ENCODE results near the gene UBAC2.
A peak's percentile ranks its signal among the peaks of the same experiment; 100 is the strongest.
"Not testable (repeated sequence)": the region's sequence is repeated elsewhere in the genome, so short reads cannot be mapped to it uniquely, and the experiment has no call there.

UBAC2 gene

DNA sequence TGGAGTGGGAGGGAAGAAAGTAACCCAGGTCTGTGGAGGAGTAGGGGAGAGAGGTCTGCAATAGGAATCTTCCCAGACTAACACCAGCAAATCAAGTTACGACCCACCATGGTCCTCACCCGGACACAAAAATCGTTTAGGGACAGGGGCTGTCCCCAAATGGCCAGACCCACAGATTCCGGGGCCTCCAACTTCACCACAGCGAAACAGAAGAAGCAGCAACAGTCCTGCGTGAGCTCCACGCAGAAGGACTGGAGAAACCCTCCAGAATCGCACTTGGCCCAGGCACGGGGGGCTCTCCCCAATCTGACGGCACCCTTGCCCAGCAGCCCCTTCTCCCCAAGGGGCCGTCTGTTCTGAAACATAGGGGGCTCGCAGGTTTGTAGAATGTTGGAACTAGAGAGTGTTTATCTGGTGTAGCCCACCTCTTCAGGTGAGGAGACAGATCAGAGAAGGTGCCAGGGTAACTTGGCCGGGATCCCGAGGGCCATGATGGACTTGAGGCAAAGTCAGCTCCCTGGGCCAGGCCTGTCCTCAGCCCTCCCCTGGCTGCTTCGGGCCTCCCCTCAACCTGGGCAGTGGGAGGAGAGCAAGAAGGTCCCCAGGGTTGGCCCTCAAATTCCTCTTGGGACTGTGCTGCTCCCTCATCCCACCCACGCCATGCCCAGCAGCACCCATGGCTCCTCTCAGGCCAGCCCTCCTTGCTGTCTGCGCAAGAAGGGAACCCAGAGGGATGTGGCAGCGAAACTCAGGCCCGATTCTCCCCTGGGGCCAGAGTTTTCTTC, 189.1 kb downstream of the UBAC2 start:
- Mint-ChIP-seq H3K9me3 (no peaks in the 10 kb centered on the region), H3K4me1 (ENCODE audit: low read depth) (peaks cover 24% of the 10 kb centered on the region), H3K27me3 (ENCODE audit: low read depth) (no peaks in the 10 kb centered on the region), H3K36me3 (ENCODE audit: low read depth) (peaks cover 16% of the 10 kb centered on the region), H3K4me3 (no peak overlapping the region), H3K27ac (no peak overlapping the region)
- no peak for DNase-seq (ENCODE audit: low spot score)

DNA sequence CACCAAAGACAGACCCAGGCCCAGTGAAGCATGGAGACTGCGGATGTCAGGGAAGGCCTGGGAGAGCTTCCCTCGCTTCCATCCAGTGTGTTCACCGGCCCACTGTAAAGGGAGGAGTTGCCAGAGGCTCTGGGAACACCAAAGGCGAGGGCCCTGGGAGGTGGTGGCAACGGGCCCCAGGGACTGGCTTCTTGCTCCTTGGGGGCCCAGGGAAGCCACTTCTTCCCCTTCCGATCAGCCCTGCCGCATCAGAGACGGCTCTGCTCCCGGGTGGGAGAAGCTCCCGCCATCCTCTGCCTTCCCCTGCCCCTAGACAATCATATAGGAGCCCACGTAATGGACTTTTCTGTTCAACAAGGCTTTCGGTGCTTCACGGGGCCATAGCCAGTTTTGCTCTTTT, 189.9 kb downstream of the UBAC2 start:
- DNase-seq (ENCODE audit: low spot score), result no peak
- Mint-ChIP-seq H3K9me3 (no peaks in the 10 kb centered on the region), H3K27me3 (ENCODE audit: low read depth) (no peaks in the 10 kb centered on the region), H3K27ac (no peak overlapping the region), H3K36me3 (ENCODE audit: low read depth) (peaks cover 13% of the 10 kb centered on the region), H3K4me3 (no peak overlapping the region), H3K4me1 (ENCODE audit: low read depth) (peaks cover 17% of the 10 kb centered on the region)

DNA sequence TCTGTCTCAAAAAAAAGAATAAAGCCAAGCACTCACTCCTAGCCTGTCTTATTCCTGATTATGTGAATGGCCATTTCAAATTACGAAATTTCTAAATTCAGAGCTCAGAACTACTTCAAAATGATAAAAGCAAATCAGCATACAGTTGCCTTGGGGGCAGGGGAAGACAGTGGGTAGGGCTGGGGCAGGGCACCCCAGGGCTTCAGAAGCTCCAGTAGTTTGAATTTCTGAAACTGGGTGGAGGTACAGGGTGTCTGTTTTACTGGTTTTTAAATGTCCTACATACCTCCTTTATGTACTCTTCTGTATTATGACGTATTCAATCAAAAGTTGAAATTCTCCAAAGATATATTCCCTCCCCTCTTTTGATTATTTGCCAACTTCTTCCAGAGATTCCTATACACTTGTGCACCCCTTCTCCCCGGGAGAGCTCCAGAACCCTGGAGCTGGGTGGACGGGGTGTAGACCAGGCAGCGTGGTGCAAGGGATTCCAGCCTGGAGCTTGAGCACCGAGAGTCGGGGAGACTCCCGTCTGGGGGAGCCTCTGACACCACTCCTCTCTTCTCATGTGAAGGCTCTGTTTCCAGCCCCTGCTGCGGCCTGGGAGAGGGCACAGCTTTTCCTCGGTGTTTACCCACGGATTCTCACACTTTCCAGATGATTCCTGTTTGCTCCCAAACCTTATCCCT, 191.3 kb downstream of the UBAC2 start:
- Mint-ChIP-seq H3K36me3 (ENCODE audit: low read depth) (peaks cover 7% of the 10 kb centered on the region), H3K9me3 (no peaks in the 10 kb centered on the region), H3K4me1 (ENCODE audit: low read depth) (peaks cover 15% of the 10 kb centered on the region), H3K27ac (no peak overlapping the region), H3K27me3 (ENCODE audit: low read depth) (no peaks in the 10 kb centered on the region), H3K4me3 (no peak overlapping the region)
- no peak for DNase-seq (ENCODE audit: low spot score)

DNA sequence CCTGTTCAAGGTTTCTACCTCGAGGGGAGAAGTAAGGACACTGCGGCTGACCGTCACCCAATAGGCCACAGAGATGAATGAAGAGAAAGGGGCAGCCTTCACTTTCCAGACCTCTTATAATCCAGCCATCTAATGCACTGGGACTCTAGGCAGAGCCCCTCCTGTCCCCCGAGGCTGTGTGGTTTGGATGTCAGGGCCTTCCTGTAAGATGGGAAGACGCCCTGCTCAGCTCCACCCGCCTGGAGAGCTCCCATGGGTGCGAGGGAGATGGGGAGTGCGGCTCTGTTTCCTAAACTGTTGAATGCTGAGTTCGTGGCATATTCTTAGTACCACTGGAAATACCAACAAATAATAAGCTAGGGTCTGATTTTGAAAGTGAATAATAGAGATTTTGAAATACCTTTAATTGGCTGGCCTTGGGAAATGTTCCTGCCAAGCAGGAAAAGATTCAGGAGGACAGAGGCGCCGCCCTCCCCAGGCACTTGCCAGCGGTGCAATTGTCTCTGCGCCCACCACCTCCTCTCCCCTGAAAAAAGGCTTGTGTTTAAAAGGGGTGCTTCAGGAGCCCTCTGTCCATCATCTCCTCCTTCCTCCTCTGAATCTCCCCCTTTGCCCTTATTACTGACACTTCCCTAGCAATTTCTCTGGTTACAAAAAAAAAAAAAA, 191.9 kb downstream of the UBAC2 start:
- Mint-ChIP-seq H3K36me3 (ENCODE audit: low read depth) (peaks cover 1% of the 10 kb centered on the region), H3K9me3 (no peaks in the 10 kb centered on the region)
- no peak for DNase-seq (ENCODE audit: low spot score)

DNA sequence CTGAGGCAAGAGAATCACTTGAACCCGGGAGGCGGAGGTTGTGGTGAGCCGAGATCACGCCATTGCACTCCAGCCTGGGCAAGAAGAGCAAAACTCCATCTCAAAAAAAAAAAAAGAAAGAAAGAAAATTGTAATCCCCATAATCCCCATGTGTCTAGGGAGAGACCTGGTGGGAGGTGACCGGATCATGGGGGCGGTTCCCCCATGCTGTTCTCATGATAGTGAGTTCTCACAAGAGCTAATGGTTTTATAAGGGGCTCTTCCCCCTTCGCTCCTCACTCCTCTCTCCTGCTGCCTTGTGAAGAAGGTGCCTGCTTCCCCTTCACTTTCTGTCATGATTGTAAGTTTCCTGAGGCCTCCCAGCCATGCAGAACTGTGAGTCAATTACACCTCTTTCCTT, 192.7 kb downstream of the UBAC2 start:
- H3K27me3 Mint-ChIP-seq (ENCODE audit: low read depth); H3K27ac Mint-ChIP-seq; H3K36me3 Mint-ChIP-seq (ENCODE audit: low read depth); H3K9me3 Mint-ChIP-seq; DNase-seq (ENCODE audit: low spot score); H3K4me1 Mint-ChIP-seq (ENCODE audit: low read depth); H3K4me3 Mint-ChIP-seq: not testable (repeated sequence)

More for the DNA sequence above, 191.9 kb downstream of the UBAC2 start:
- H3K27ac Mint-ChIP-seq, result no peak overlapping the region
- peaks cover 8% of the 10 kb centered on the region for H3K4me1 Mint-ChIP-seq (ENCODE audit: low read depth)
- no peak overlapping the region for H3K4me3 Mint-ChIP-seq
- no peaks in the 10 kb centered on the region for H3K27me3 Mint-ChIP-seq (ENCODE audit: low read depth)

GRCh38 chr13:99393791-99394735, 193.4 kb downstream of the UBAC2 start:
- H3K9me3 Mint-ChIP-seq, result no peaks in the 10 kb centered on the region
- no peaks in the 10 kb centered on the region for H3K4me1 Mint-ChIP-seq (ENCODE audit: low read depth)
- H3K27ac Mint-ChIP-seq, result no peak overlapping the region

DNA sequence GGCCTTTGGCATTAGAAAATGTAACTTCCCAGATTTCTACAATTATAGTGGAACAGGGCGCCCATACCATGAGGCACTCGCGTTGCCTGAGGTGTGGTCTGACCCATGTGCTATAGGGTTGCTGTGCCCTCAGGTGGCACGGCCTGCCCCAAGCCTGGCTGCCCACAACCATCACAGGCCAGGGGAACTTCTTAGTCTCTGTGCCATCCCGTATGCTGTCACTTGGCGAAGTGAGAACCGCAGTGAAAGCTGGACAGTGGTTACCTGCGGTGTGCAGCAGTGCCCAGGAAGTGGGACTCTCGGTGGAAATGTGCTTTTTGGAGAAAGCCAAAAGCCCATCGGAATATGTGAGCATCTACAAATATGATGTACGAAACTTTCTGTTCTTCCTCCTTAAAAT, 194.8 kb downstream of the UBAC2 start:
- peaks cover 6% of the 10 kb centered on the region for H3K4me1 Mint-ChIP-seq (ENCODE audit: low read depth)
- DNase-seq (ENCODE audit: low spot score), result no peak
- H3K36me3 Mint-ChIP-seq (ENCODE audit: low read depth), result no peaks in the 10 kb centered on the region
- no peaks in the 10 kb centered on the region for H3K27me3 Mint-ChIP-seq (ENCODE audit: low read depth)
- H3K9me3 Mint-ChIP-seq, result no peaks in the 10 kb centered on the region
- H3K27ac Mint-ChIP-seq, result no peak overlapping the region
- H3K4me3 Mint-ChIP-seq, result no peak overlapping the region

More at GRCh38 chr13:99393791-99394735, 193.4 kb downstream of the UBAC2 start:
- DNase-seq (ENCODE audit: low spot score), result no peak
- no peak overlapping the region for H3K4me3 Mint-ChIP-seq
- no peaks in the 10 kb centered on the region for H3K36me3 Mint-ChIP-seq (ENCODE audit: low read depth)
- no peaks in the 10 kb centered on the region for H3K27me3 Mint-ChIP-seq (ENCODE audit: low read depth)

GRCh38 chr13:99396446-99396845, 195.8 kb downstream of the UBAC2 start:
- no peaks in the 10 kb centered on the region for H3K9me3 Mint-ChIP-seq
- H3K4me1 Mint-ChIP-seq (ENCODE audit: low read depth), result peaks cover 6% of the 10 kb centered on the region
- no peaks in the 10 kb centered on the region for H3K36me3 Mint-ChIP-seq (ENCODE audit: low read depth)
- H3K27ac Mint-ChIP-seq, result no peak overlapping the region
- no peak overlapping the region for H3K4me3 Mint-ChIP-seq
- no peaks in the 10 kb centered on the region for H3K27me3 Mint-ChIP-seq (ENCODE audit: low read depth)
- no peak for DNase-seq (ENCODE audit: low spot score)

- Mint-ChIP-seq H3K36me3 (ENCODE audit: low read depth) (no peaks in the 10 kb centered on the region), H3K27ac (no peak overlapping the region), H3K9me3 (peaks cover 5% of the 10 kb centered on the region), H3K4me1 (ENCODE audit: low read depth) (peaks cover 9% of the 10 kb centered on the region), H3K4me3 (no peak overlapping the region), H3K27me3 (ENCODE audit: low read depth) (no peaks in the 10 kb centered on the region)
- DNase-seq (ENCODE audit: low spot score), result no peak
Measured at GRCh38 chr13:99398071-99398470, 197.4 kb downstream of the UBAC2 start.

DNA sequence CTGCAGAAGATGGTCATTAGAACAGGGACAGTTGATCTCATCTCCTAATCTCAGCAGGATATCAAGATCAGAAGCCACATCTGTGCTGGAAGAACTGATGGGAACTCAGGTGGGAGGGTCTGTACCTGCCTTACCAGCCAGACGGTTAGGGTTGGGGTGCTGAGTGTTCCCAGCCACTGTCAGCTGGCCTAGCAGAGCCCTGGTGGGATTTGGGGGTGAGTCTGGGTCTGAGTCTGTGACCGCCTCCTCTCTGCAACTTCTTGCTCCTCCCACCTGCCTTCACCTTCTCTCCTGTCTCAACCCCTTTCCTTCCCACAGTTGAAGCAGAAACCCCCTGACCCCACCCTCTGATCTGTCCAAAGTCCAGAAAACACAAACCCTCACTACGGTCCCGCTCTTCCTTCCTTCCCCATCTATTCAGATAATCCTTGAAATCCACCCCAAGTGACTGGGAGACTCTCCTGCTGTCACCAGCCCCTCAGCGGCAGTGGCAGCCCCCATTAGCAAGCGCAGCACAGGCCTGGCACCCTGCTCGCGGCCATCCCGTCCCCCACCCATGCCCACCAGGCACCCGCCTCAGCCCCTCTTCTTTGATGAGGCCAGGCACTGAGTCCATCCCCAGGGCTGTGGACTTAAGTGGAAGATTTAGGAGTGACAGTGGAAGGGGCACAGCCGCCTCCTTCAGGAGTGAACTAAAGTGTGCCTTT, 198.4 kb downstream of the UBAC2 start:
- Mint-ChIP-seq H3K9me3 (peaks cover 5% of the 10 kb centered on the region), H3K4me1 (ENCODE audit: low read depth) (peaks cover 16% of the 10 kb centered on the region), H3K27me3 (ENCODE audit: low read depth) (peaks cover 1% of the 10 kb centered on the region), H3K36me3 (ENCODE audit: low read depth) (no peaks in the 10 kb centered on the region), H3K27ac (no peak overlapping the region), H3K4me3 (no peak overlapping the region)
- no peak for DNase-seq (ENCODE audit: low spot score)

DNA sequence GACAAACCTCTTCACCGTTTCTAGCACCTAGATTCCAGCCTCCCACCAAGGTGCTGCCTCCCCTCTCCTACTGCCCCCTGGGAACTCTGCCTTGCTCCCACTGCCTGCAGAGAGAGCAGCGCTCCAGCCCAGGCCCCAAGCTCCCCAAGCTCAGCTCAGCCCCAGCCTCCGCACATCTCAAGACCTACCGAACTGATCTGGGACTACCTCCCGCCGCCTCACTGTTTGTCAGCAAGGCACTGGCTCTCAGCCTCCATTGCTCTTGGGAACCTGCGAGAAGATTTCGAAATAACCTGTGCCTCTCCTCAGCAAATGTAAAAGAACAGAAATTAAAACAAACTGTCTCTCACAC, 198.9 kb downstream of the UBAC2 start:
- Mint-ChIP-seq H3K4me3 (peak overlapping the region; percentile 52), H3K4me1 (ENCODE audit: low read depth) (peaks cover 19% of the 10 kb centered on the region), H3K9me3 (peaks cover 5% of the 10 kb centered on the region), H3K27ac (peak overlapping the region; percentile 56), H3K36me3 (ENCODE audit: low read depth) (no peaks in the 10 kb centered on the region), H3K27me3 (ENCODE audit: low read depth) (peaks cover 1% of the 10 kb centered on the region)
- DNase-seq (ENCODE audit: low spot score), result no peak

DNA sequence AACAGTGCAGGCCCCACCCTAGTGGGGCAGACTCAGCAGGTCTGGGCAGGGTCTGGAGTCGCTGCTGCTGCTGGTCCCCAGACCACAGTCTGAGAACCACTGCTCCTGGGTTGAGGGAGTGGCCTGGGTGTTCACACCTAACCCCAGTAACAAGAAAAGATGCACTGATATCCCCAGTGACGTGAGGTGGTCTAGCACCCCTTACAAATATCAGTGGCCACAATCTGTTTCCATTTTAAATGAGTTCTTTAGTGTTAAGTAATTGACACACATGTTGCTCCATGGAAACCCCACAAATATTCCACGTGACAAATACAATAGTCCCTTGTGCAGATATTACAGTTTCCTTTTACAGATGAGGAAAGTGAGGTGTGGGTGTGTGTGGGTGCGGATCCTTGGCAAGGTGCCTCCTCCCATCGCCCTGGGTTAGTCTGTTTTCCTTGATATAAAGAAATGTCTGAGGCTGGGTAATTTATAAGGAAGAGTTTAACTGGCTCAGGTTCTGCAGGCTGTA, 202.9 kb downstream of the UBAC2 start:
- no peak overlapping the region for H3K27ac Mint-ChIP-seq
- H3K36me3 Mint-ChIP-seq (ENCODE audit: low read depth), result peaks cover 3% of the 10 kb centered on the region
- peaks cover 26% of the 10 kb centered on the region for H3K4me1 Mint-ChIP-seq (ENCODE audit: low read depth)
- peaks cover 5% of the 10 kb centered on the region for H3K9me3 Mint-ChIP-seq
- peaks cover 1% of the 10 kb centered on the region for H3K27me3 Mint-ChIP-seq (ENCODE audit: low read depth)
- no peak overlapping the region for H3K4me3 Mint-ChIP-seq
- peak; percentile 59 for DNase-seq (ENCODE audit: low spot score)
